GM20000 (cell line): ENCODE data around the gene ME3.
"Not testable (repeated sequence)": the region's sequence is repeated elsewhere in the genome, so short reads cannot be mapped to it uniquely, and the experiment has no call there.

Source experiments
- DNase-seq: peaks from one replicate; pipeline ENCODE4 v3.0.0; 2012; ENCODE audit warnings: low spot score
- TF ChIP-seq, protein P1 (sequence below): IDR thresholded peaks from 2 replicates; pipeline ENCODE4 v1.5.1; 2012; ENCODE audit warnings: mild to moderate bottlenecking, control low read depth; ENCODE audit errors: extremely low read depth, missing control alignments

ME3 gene

DNA sequence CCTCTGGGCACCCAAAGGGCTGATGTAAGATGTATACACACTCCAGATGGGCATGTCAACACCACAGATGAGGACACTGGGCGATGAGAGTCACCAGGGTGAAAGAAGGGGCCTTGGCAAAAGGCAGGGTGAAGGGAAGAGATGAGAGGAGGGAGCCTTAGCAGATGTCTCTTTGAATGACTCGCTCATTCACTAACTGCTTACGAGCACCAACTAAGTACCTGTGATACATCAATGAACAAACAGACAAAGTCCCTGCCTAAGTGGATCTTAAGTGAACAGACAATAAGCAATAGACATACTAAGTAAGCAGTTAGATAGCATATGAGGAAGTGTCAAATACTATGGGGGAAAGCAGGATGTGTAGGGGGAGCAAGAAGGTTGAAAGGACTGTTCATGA is 7.5 kb downstream of the ME3 start:
- TF ChIP-seq, protein P1, sequence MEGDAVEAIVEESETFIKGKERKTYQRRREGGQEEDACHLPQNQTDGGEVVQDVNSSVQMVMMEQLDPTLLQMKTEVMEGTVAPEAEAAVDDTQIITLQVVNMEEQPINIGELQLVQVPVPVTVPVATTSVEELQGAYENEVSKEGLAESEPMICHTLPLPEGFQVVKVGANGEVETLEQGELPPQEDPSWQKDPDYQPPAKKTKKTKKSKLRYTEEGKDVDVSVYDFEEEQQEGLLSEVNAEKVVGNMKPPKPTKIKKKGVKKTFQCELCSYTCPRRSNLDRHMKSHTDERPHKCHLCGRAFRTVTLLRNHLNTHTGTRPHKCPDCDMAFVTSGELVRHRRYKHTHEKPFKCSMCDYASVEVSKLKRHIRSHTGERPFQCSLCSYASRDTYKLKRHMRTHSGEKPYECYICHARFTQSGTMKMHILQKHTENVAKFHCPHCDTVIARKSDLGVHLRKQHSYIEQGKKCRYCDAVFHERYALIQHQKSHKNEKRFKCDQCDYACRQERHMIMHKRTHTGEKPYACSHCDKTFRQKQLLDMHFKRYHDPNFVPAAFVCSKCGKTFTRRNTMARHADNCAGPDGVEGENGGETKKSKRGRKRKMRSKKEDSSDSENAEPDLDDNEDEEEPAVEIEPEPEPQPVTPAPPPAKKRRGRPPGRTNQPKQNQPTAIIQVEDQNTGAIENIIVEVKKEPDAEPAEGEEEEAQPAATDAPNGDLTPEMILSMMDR = no peak

DNA sequence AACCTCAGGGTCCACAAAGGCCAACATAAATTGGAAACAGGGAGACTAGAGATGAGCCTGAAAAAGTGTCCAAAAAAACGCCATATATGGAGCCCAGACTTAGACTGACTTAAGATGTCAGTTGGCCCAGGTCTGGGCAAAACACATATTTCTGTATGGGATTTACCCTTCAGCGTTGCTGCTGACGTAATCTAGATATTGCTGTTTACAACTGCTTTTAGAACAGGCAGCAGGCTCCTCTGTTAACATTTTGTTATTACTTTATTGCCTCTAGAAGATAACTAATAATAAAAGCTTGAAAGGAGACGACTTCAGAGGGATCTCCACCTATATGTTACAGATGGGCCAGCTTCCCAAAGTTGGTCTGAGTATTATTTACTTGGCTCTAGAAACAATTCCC is 8.7 kb downstream of the ME3 start:
- TF ChIP-seq, protein P1 = no peak
- DNase-seq = no peak

More for the DNA sequence above, 7.5 kb downstream of the ME3 start:
- no peak for DNase-seq

DNA sequence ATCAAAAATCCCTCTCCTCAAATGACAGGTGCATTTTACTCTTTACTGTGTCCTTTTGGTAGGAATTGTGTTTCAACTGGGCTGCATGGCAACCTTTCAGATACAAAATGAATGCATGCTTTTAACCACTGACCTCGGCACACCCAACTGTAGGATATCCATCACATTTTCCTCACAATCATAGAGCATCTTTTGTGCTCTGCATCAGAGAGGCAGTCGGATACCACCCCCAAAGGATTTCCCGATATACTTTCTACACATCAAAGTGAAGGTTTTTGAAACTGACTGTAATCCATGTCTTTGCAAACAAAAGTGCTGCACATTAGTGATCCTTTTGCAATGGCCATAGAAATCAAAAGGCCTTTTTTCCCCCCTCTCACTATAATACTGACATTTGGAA is 9.1 kb downstream of the ME3 start:
- TF ChIP-seq, protein P1 = no peak
- no peak for DNase-seq

DNA sequence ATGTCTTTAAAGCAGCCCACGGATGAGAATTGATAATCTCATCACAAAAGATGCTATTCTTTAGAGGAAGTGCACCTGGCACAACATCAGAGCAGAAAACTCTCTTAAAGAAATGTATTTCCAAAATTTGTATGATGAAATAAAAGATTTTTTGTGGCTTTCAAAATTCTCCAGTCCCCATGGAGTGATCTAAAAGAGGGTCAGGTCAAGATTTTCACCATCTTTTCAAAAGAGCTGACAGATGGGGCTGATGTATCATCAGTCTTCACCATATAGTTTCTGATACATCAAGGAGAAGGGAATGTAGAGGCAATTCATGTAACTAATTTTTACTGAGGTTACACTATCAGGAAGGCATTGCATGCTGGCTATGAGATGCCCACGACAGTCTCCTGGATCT is 11.7 kb downstream of the ME3 start:
- TF ChIP-seq, protein P1 = no peak
- no peak for DNase-seq

DNA sequence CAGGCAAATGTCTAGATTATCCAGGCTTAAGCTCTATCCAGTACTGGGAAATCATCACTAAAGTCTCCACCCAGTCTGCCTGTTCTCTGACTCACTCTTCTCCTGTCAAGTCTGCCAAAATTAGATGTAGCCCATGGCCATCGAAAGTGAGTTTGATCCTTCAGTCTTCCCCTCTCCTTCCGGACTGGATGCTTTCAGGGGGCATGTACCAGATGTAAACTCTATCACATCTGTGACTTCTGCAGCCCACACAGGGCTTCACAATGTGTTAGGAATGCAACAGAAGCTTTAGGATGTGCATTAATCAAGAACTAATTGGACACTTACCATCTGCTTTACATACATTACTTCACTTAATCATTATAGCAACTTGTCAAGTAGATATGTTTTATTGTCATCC is 12.3 kb downstream of the ME3 start:
- TF ChIP-seq, protein P1 = no peak
- DNase-seq = no peak

DNA sequence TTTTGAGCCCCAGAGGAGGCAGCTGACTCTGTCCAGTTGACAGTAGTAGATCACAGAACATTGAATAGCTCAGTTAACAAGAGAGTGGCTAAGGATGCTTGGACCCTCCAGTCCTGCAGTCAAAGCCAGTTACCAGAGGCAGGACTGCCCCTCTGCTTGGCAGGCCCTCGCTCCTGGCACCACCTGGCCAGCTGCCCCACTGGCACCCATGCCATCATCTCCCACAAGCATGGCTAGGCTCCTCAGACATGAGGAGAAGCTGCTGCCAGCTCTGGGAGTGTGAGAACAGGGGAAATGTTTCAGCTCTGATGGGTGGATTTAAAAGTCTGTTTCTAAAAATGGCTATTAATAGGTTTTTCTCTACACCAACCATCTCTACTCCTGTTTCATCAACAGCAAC is 13.9 kb downstream of the ME3 start:
- TF ChIP-seq, protein P1 = no peak

DNA sequence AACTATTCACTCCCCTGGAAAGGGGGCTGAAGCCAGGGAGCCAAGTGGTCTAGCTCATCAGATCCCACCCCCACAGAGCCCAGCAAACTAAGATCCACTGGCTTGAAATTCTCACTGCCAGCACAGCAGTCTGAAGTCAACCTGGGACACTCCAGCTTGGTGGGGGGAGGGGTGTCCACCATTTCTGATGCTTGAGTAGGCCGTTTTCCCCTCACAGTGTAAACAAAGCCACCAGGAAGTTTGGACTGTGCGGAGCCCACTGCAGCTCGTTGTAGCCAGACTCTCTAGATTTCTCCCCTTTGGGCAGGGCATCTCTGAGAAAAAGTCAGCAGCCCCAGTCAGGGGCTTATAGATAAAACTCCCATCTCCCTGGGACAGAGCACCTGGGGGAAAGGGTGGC is 27.2 kb downstream of the ME3 start:
- not testable (repeated sequence) for DNase-seq

More for the DNA sequence above, 13.9 kb downstream of the ME3 start:
- no peak for DNase-seq

DNA sequence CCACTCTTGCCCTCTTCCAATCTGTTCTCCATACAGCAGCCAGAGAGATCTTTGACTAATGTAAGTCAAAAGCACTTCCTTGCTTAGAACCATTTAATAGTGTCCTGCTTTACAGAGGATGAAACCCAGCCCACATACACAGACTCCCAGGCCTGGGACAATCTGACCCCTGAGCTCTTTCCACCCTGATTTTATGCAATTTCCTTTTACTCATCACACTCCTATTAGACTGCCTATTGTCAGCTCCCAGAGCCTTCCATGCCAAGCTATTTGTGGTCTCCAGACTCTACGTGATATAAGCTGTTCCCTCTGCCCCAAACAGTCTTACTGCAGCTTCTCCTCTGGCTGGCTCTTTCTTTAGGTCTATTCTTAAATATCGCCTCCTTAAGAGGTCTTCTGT is 28.1 kb downstream of the ME3 start:
- TF ChIP-seq, protein P1 = no peak
- no peak for DNase-seq
